Smooth muscle cell (in vitro differentiated cells): ENCODE results near the gene AP1M2. TPM values are rescaled to one million over a fixed set of nuclear protein-coding genes. Genes with fewer than 3 reads are reported as not detected.

Experiments
- DNase-seq: peaks from one replicate; lab custom pipeline; 2025; ENCODE audit not compliant: unreplicated experiment; lab: John Stamatoyannopoulos, UW
- H2AFZ ChIP-seq: fragments of 200-600 bp; sonication (generic); 2 replicates; pipeline ENCODE4 v1.6.0; 2016; ENCODE audit warnings: antibody characterized with exemption, low read depth, mild to moderate bottlenecking
- H3F3A ChIP-seq: fragments of 200-600 bp; sonication (generic); 2 replicates; pipeline ENCODE4 v1.6.0; 2017; ENCODE audit warnings: antibody characterized with exemption, low read depth
- H3K27ac ChIP-seq: fragments of 200-600 bp; sonication (generic); 2 replicates; pipeline ENCODE4 v1.5.1; 2016; ENCODE audit warnings: low read depth, mild to moderate bottlenecking
- H3K27me3 ChIP-seq: fragments of 200-600 bp; sonication (generic); 2 replicates; pipeline ENCODE4 v1.6.1; 2016; ENCODE audit warnings: low read depth, mild to moderate bottlenecking
- H3K36me3 ChIP-seq: fragments of 200-600 bp; sonication (generic); 2 replicates; pipeline ENCODE4 v1.5.1; 2016; ENCODE audit warnings: low read depth
- H3K4me1 ChIP-seq: fragments of 200-600 bp; sonication (generic); 2 replicates; pipeline ENCODE4 v1.5.1; 2016; ENCODE audit warnings: low read depth
- H3K4me2 ChIP-seq: fragments of 200-600 bp; sonication (generic); 2 replicates; pipeline ENCODE4 v1.6.0; 2016; ENCODE audit warnings: mild to moderate bottlenecking
- H3K4me3 ChIP-seq: fragments of 200-600 bp; sonication (generic); 2 replicates; pipeline ENCODE4 v1.5.1; 2016; ENCODE audit warnings: mild to moderate bottlenecking
- H3K79me2 ChIP-seq: fragments of 200-600 bp; sonication (generic); 2 replicates; pipeline ENCODE4 v1.6.0; 2016; ENCODE audit warnings: low read depth, mild to moderate bottlenecking
- H3K9ac ChIP-seq: fragments of 200-600 bp; sonication (generic); 2 replicates; pipeline ENCODE4 v1.6.0; 2016; ENCODE audit warnings: low read depth
- H3K9me3 ChIP-seq: fragments of 200-600 bp; sonication (generic); replicated peaks from 2 replicates; pipeline ENCODE4 v1.5.1; 2016; ENCODE audit warnings: low read depth
- H4K20me1 ChIP-seq: fragments of 200-600 bp; sonication (generic); 2 replicates; pipeline ENCODE4 v1.6.0; 2016; ENCODE audit warnings: low read depth
- CTCF ChIP-seq: fragments of 200-600 bp; sonication (generic); IDR thresholded peaks from 2 replicates; pipeline ENCODE4 v1.5.1; 2017; ENCODE audit warnings: borderline replicate concordance, mild to moderate bottlenecking, antibody characterized with exemption; ENCODE audit not compliant: insufficient read depth, poor library complexity, severe bottlenecking
- WGBS: methylation state at CpG from one replicate; pipeline ENCODE4 v1.1.7; 2016; ENCODE audit warnings: low lambda C conversion rate; 5-methylcytosine and 5-hydroxymethylcytosine counted together
- polyA plus RNA-seq: library from polyadenylated mRNA; unstranded; fragments of >200 nt; fragmentation: Nextera tagmentation; extraction: Ambion mirVana; gene quantifications from 2 replicates; pipeline ENCODE4 v1.2.1, GENCODE V29; 2016
- total RNA-seq: library from RNA; depleted of rRNA; stranded (reverse); fragments of >200 nt; gene quantifications from 2 replicates; pipeline ENCODE4 v1.2.3, GENCODE V29; 2014

AP1M2 gene
- total and polyA plus RNA-seq, 2 experiments from 2014 or later: 8.8 to 37.1 TPM

DNA sequence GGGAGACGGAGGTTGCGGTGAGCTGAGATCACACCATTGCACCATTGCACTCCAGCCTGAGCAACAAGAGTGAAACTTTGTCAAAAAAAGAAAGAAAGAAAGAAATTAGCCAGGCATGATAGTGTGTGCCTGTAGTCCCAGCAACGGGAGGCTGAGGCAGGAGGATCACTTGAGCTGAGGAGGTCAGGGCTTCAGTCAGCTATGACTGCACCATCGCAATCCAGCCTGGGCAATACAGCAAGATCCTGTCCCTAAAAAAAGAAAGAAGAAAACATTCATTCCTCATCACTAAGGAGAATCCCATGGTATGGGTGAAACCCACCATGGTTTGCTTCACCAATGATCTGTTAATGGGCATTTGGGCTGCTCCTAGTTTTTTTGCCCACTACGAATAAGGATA, 13.0 kb upstream of the AP1M2 start:
- Histone ChIP-seq H3K9ac (no peak overlapping the region), H3F3A (peaks cover 2% of the 10 kb centered on the region), H4K20me1 (peaks cover 10% of the 10 kb centered on the region), H3K27ac (no peak overlapping the region), H3K4me3 (no peak overlapping the region), H2AFZ (no peak overlapping the region), H3K9me3 (no peaks in the 10 kb centered on the region), H3K4me1 (peaks cover 11% of the 10 kb centered on the region), H3K4me2 (no peak overlapping the region), H3K27me3 (no peaks in the 10 kb centered on the region), H3K36me3 (no peaks in the 10 kb centered on the region), H3K79me2 (peaks cover 25% of the 10 kb centered on the region)
- TF ChIP-seq CTCF: no peak
- WGBS: 94% methylated on average over 5 of the region's 5 CpGs
- DNase-seq: no peak

DNA sequence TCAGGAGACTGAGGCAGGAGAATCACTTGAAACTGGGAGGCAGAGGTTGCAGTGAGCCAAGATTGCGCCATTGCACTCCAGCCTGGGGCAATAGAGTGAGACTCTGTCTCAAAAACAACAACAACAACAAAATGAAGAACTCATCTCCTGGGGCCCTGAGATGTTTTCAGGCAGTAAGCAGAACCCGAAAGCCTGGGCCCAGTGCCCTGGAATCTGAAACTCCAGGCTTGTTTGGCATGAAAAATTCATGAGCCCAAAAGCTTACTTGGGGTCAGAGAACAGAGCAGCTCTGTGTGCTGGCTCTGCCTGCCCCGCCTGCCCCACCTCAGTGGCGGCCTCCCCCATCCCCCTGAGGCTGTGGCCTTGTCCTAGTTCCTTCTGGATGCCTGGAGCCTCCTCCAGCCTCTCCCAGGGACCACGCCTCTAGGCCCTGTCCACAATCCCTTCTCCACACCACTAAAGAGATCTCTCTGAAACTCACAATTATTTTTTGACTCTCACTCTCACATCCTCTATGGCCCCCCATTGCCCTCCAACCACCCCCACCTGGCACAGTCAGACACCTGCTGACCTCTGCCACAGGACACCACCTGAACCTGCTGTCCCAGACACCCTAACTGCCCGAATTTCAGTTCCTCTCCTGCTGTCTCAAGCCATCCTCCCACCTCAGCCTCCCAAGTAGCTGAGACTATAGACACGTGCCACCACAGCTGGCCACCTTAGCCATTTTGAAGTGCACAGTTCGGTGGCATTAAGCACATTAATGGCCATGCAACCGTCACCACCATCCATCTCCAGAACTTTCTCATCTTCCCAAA, 6.9 kb upstream of the AP1M2 start:
- H3K27ac ChIP-seq: no peak overlapping the region
- H3K4me3 ChIP-seq: no peak overlapping the region
- no peak for DNase-seq
- H2AFZ ChIP-seq: no peak overlapping the region
- no peak for TF ChIP-seq CTCF
- H3K27me3 ChIP-seq: no peaks in the 10 kb centered on the region
- H3K79me2 ChIP-seq: no peaks in the 10 kb centered on the region
- H3F3A ChIP-seq: no peaks in the 10 kb centered on the region
- no peak overlapping the region for H3K9ac ChIP-seq
- H3K4me2 ChIP-seq: no peak overlapping the region
- 79% methylated on average over 7 of the region's 9 CpGs for WGBS
- H3K36me3 ChIP-seq: no peaks in the 10 kb centered on the region
- H3K9me3 ChIP-seq: no peaks in the 10 kb centered on the region
- H4K20me1 ChIP-seq: no peaks in the 10 kb centered on the region
- H3K4me1 ChIP-seq: no peaks in the 10 kb centered on the region

GRCh38 chr19:10593148-10593547, 6.0 kb upstream of the AP1M2 start:
- Histone ChIP-seq H3K79me2 (no peaks in the 10 kb centered on the region), H4K20me1 (no peaks in the 10 kb centered on the region)

More at GRCh38 chr19:10593148-10593547, 6.0 kb upstream of the AP1M2 start:
- no peaks in the 10 kb centered on the region for H3K36me3 ChIP-seq
- H3F3A ChIP-seq: no peaks in the 10 kb centered on the region
- no peak overlapping the region for H3K27ac ChIP-seq
- no peaks in the 10 kb centered on the region for H3K4me1 ChIP-seq
- DNase-seq: no peak
- peaks cover 3% of the 10 kb centered on the region for H3K27me3 ChIP-seq
- H3K4me3 ChIP-seq: no peak overlapping the region
- H3K9me3 ChIP-seq: no peaks in the 10 kb centered on the region
- H2AFZ ChIP-seq: no peak overlapping the region
- no peak for TF ChIP-seq CTCF
- WGBS: 93% methylated on average over 7 of the region's 7 CpGs
- H3K4me2 ChIP-seq: no peak overlapping the region
- no peak overlapping the region for H3K9ac ChIP-seq
